SJCRH30 (cell line): ENCODE results near the gene TLL1. TPM values are rescaled to one million over a fixed set of nuclear protein-coding genes. Genes with fewer than 3 reads are reported as not detected.

ENCODE experiments used
- DNase-seq, 2 experiments: peaks; one replicate each; pipeline ENCODE4 v3.0.0-alpha.2; 2015 to 2020
- H3K27ac ChIP-seq: fragments of 250-450 bp; sonication (Bioruptor Pico); 2 replicates; pipeline ENCODE4 v1.5.1; 2020; ENCODE audit warnings: mild to moderate bottlenecking, moderate library complexity
- H3K27me3 ChIP-seq: fragments of 250-450 bp; sonication (Bioruptor Pico); 2 replicates; pipeline ENCODE4 v1.5.1; 2020; ENCODE audit warnings: mild to moderate bottlenecking, moderate library complexity
- H3K36me3 ChIP-seq: fragments of 250-450 bp; sonication (Bioruptor Pico); 2 replicates; pipeline ENCODE4 v1.5.1; 2020; ENCODE audit warnings: mild to moderate bottlenecking, moderate library complexity
- H3K4me1 ChIP-seq: fragments of 250-450 bp; sonication (Bioruptor Pico); 2 replicates; pipeline ENCODE4 v1.5.1; 2020; ENCODE audit warnings: mild to moderate bottlenecking, moderate library complexity
- H3K4me3 ChIP-seq: fragments of 250-450 bp; sonication (Bioruptor Pico); 2 replicates; pipeline ENCODE4 v1.5.1; 2020; ENCODE audit warnings: mild to moderate bottlenecking, moderate library complexity
- H3K9me3 ChIP-seq: fragments of 250-450 bp; sonication (Bioruptor Pico); replicated peaks from 2 replicates; pipeline ENCODE4 v1.5.1; 2020; ENCODE audit warnings: mild to moderate bottlenecking, moderate library complexity
- total RNA-seq: library from RNA; depleted of rRNA; stranded (reverse); fragments of >200 nt; shearing (Covaris generic); gene quantifications from 2 replicates; pipeline ENCODE4 v1.2.3, GENCODE V29; 2014; rRNA removed

Gene TLL1
- 1.0 and 1.4 TPM in 2 replicates for total RNA-seq

DNA sequence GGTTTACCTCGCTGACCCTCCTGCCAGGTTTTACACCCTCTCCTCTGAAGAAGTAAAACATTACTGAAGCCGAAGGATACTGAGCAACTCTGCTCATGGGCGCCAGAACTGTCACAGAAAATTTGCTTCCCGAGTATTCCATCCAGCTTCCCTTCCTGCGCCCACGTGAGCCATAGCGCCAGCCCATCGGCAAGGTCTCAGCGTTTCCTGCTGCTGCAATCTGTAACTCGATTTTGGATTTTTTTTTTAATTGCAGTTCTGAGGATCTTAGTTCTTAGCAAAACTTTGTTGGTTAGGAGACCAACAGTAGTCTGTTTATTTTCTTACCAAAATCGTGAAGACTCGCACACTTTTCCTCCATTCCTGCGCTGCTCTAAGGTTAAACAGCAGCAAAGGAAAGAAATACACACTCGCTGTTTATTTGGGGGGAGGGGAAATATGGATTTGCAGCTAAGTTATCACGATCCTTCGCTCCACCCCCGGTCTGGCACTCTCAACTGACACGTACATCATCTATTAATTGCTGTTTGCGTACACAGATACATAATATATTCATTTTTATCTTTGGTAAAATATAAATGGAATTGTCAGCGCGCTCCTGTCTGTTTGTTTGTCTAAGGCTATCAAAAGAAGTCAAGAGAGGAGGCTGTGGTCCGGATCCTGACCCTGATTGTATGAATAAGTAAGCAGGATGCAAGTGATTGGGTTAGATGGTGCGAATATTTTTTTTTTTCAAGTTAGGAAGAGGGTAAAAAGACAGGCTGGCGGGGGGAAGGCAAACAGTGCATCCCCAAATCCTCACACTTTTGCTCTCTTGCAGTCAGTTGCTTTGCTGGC lies at the start of gene TLL1:
Gene TLL1, plus strand, starts transcription at position 777 of the 837 bp plus-strand sequence. CDS start 668 bp downstream, outside the sequence.
- Histone ChIP-seq H3K36me3 (no peaks in the 10 kb centered on the region), H3K27ac (peak within 1 kb of the TSS; percentile 16; the same call in 1 of the 2 replicates), H3K9me3 (no peaks in the 10 kb centered on the region), H3K4me1 (no peaks in the 10 kb centered on the region), H3K4me3 (peak within 1 kb of the TSS; percentile 62), H3K27me3 (no peaks in the 10 kb centered on the region)
- peak; percentile 25 to 50 for DNase-seq

DNA sequence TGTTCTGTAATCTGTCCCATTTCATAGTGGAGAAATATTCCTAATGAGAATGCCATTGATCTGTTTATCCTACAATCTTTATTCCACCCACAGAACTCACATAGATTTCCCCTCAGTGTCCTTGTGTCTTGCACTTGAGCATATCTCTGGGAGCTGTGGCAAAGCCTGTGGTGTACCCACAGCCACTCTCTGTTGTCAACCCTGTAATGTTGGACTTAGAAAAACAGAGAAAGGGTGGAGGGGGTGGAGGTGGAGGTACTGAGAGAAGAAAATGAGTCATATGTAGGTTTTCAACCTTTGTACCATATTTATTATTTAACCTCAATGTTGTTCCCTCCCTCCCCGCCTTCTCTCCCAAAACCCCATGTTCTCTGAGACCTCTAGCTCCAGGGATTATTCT lies 46.9 kb upstream of the TLL1 start:
- H3K4me1 ChIP-seq, result no peaks in the 10 kb centered on the region
- no peaks in the 10 kb centered on the region; the same call in 1 of the 2 replicates for H3K9me3 ChIP-seq
- H3K27ac ChIP-seq, result no peak overlapping the region
- DNase-seq, result no peak
- H3K27me3 ChIP-seq, result no peaks in the 10 kb centered on the region
- no peak overlapping the region for H3K4me3 ChIP-seq
- H3K36me3 ChIP-seq, result no peaks in the 10 kb centered on the region

DNA sequence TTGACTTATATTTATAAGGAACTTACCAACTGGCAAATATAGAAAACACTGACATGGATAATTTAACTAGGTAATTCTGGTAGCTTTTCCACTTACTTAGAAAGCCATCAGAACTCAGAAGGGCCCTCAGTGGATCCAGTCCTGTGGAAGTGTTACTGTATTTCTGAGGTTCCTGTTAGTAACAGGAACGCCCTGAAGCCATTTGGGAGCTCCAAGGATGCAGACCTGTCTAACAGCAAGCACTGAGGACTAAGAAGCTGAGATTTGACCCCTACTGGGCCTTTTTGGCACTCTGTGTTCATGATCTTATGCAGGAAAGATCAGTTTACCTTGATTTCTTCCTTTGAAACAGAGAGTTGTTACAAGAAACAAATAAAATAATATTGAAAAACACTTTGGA lies 46.0 kb upstream of the TLL1 start:
- no peak overlapping the region for H3K27ac ChIP-seq
- DNase-seq, result no peak

DNA sequence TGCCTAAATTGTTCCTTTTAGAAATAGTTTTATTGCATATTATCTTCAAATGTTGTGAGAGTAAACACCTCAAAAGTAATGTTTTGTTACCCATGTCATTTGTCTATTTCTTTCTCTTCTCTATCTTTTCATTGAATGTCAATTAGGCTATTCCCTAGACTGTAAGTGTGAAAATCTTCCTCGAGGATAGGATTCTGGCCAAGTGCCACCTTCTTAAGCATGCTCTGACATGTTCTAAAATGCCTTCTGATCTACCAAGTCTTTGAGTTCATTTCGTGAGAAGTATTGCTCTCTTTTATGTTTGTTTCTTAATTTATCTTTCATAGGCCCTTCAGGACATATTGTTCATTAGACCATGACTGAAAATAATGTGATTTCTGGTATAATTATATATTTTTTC lies 44.1 kb upstream of the TLL1 start:
- Histone ChIP-seq H3K27me3 (no peaks in the 10 kb centered on the region), H3K36me3 (no peaks in the 10 kb centered on the region), H3K9me3 (no peaks in the 10 kb centered on the region), H3K27ac (no peak overlapping the region), H3K4me1 (no peaks in the 10 kb centered on the region), H3K4me3 (no peak overlapping the region)
- no peak for DNase-seq

More for the DNA sequence above, 46.0 kb upstream of the TLL1 start:
- H3K36me3 ChIP-seq, result no peaks in the 10 kb centered on the region
- no peak overlapping the region for H3K4me3 ChIP-seq
- H3K9me3 ChIP-seq, result no peaks in the 10 kb centered on the region; the same call in 1 of the 2 replicates
- no peaks in the 10 kb centered on the region for H3K4me1 ChIP-seq
- H3K27me3 ChIP-seq, result no peaks in the 10 kb centered on the region

DNA sequence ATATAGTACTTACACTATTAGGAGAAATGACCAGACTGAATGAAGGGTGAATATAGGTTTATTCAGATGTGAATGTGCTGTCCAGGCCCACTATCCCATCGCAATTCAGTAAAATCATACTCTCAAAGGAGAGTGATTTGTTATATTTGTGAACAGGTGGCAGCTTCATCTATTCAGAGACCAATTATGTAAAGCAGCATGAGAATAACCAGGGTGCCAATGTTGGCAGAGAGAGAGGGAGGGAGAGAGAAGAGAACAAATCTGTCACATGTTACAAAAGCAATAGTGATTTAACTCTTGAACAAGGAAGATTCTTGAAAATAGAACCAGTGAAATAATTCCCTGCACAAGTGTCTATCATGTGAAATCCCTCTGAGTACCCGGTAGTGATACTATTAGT lies 38.9 kb upstream of the TLL1 start:
- H3K27me3 ChIP-seq, result no peaks in the 10 kb centered on the region
- no peaks in the 10 kb centered on the region for H3K36me3 ChIP-seq
- no peaks in the 10 kb centered on the region for H3K9me3 ChIP-seq
- no peaks in the 10 kb centered on the region for H3K4me1 ChIP-seq
- no peak overlapping the region for H3K27ac ChIP-seq
- H3K4me3 ChIP-seq, result no peak overlapping the region
- no peak for DNase-seq

DNA sequence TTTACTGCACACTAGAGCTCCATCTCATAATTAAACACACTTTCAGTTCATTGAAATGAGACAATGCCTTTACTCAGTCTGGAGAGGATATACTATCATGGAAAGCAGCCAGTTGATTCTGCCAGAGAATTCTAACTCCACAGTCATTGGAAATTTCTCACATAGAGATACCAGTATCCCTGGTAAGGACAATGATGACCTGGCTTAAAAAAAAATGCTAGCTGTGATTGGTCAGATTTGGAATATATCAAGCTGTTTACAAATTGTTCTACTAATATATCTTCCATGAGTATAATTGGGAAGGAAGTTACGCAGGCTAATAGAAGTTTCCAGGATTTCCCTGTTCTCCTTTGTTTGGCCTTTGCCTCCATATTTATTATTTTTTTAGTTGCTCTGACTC lies 34.5 kb upstream of the TLL1 start:
- Histone ChIP-seq H3K27me3 (no peaks in the 10 kb centered on the region), H3K27ac (no peak overlapping the region), H3K4me1 (no peaks in the 10 kb centered on the region), H3K4me3 (no peak overlapping the region), H3K9me3 (no peaks in the 10 kb centered on the region), H3K36me3 (no peaks in the 10 kb centered on the region)
- no peak for DNase-seq

DNA sequence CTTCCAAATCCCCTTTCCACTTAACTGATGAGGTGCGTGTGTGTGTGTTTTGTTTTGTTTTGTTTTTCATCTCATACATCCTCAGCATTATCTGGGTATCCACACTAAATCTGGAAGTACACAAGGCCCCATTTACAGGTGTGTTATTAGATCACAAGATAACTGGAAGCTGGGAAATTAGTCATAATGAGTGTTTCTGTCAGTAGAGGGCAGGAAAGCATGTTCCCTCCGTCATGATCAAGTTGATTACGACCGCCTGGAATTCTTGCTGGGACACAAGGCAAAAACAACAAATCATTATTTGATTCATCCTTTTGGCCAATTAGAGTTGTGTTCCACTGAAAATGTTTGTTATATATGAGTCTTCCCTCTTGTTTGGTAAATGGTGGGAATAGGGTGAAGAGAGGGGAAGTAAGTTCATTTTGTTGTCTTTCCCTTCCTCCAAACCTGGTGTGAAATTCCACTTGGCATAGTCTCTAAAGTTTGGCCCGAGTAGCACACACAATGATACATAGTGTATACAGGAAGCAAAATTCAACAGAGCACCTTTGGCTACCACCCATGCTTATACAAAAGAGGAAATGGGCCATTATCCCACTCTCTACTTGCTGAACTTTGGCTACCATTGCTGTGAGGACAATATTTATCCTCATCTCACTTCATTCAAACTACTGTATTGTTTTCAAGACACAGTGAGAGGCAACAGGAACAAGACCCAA lies 33.3 kb upstream of the TLL1 start:
- Histone ChIP-seq H3K27ac (no peak overlapping the region), H3K9me3 (no peaks in the 10 kb centered on the region), H3K4me1 (no peaks in the 10 kb centered on the region), H3K4me3 (no peak overlapping the region), H3K36me3 (no peaks in the 10 kb centered on the region), H3K27me3 (no peaks in the 10 kb centered on the region)
- no peak for DNase-seq

DNA sequence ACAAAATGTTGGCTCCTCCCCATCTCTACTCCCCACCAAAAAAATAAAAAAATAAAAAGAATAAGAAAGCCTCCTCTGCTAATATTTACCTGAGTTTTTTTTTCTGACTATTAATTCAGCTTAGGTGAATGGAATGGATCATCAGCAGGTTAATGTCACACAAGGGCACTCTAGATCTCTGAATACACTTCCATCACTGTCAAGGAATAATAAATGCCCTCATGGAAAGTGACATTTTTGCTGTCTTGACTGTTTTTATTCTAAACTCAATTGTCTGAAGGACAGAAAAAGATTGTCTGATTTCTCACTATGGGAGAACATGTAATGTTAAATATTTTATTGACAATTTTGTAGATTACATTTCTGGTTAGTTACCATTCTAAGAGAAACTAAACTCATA lies 30.4 kb upstream of the TLL1 start:
- H3K4me1 ChIP-seq, result no peaks in the 10 kb centered on the region
- H3K9me3 ChIP-seq, result no peaks in the 10 kb centered on the region
- H3K36me3 ChIP-seq, result no peaks in the 10 kb centered on the region
- H3K27ac ChIP-seq, result no peak overlapping the region
- H3K4me3 ChIP-seq, result no peak overlapping the region
- H3K27me3 ChIP-seq, result no peaks in the 10 kb centered on the region
- DNase-seq, result no peak

DNA sequence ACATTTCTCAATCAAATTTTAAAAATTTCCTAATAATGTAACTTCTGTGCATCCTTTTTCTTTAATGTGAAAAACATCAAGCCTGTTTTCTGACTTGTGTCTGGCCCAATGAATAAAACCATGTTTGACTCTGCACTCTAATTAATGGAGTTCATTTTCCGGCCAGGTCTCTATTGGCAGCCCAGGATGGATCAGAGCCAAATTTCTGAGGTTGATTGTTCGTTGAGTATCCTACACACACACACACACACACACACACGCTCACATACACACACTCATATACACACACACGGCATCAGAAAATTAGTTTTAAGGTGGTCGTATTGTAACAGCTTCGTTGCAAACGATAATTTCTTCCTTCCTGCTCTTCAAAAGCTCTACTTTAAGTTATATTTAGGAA lies 28.9 kb upstream of the TLL1 start:
- Histone ChIP-seq H3K27me3 (no peaks in the 10 kb centered on the region), H3K36me3 (no peaks in the 10 kb centered on the region), H3K4me1 (no peaks in the 10 kb centered on the region), H3K9me3 (no peaks in the 10 kb centered on the region), H3K27ac (no peak overlapping the region), H3K4me3 (no peak overlapping the region)
- no peak for DNase-seq

DNA sequence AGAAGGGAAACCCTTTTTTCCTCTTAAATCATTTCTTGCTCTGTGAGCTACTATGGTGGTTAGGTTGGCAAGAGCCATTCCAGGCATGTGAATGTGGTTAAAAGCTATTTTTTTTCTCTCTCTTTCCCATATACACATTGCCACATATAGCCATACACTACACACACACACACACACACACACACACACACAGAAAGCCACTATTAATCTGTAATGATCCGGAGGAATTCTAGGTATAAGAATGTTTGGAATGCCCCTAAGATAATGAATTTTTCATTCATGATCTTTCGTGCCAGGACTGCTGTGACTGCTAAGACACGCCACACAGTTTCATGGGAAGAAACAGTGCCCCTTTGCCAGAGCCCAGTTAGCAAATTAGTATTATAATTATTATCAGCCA lies 21.8 kb upstream of the TLL1 start:
- H3K27me3 ChIP-seq, result no peaks in the 10 kb centered on the region
- H3K36me3 ChIP-seq, result no peaks in the 10 kb centered on the region
- no peak overlapping the region for H3K4me3 ChIP-seq
- DNase-seq, result no peak
- no peaks in the 10 kb centered on the region for H3K9me3 ChIP-seq
- no peaks in the 10 kb centered on the region for H3K4me1 ChIP-seq
- H3K27ac ChIP-seq, result no peak overlapping the region

DNA sequence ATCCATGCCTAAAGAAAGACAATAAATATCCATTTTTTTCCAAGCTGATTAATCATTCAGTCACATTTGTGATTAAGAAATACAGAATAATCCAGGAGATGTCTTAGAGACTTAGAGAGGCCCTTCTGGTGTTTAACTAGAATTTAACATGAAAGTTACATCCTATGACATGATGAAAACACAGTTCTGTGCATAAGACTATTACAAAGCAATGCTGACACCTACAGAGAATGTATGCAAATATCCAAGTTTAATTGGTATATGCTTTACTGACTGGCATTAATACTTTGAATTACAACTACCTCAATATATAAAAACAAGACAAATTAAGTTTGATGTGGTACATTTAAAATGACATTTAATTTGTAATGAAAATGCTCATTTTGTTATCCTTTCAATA lies 17.8 kb upstream of the TLL1 start:
- H3K4me3 ChIP-seq, result no peak overlapping the region
- H3K27ac ChIP-seq, result no peak overlapping the region
- H3K4me1 ChIP-seq, result no peaks in the 10 kb centered on the region
- no peaks in the 10 kb centered on the region for H3K9me3 ChIP-seq
- H3K36me3 ChIP-seq, result no peaks in the 10 kb centered on the region
- no peaks in the 10 kb centered on the region for H3K27me3 ChIP-seq
- DNase-seq, result no peak

DNA sequence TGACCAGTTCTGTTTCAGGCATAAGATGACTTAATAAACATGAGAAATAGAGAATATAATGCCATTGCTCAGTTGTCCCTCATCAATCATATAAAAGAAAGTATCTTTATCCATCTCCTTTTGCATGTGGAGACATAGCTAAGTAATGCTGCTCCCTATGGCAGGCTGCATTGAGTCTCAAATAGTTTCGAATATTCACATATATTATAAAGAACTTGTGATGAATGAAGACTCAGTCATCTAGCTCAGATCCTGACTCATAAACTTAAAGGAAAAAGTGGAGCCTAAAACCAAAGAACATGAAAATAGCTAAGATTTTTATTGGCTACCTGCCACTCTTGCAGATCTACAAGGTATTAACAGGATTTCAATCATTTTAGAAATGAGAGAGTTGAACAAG lies 11.7 kb upstream of the TLL1 start:
- Histone ChIP-seq H3K36me3 (no peaks in the 10 kb centered on the region), H3K4me1 (no peaks in the 10 kb centered on the region)

DNA sequence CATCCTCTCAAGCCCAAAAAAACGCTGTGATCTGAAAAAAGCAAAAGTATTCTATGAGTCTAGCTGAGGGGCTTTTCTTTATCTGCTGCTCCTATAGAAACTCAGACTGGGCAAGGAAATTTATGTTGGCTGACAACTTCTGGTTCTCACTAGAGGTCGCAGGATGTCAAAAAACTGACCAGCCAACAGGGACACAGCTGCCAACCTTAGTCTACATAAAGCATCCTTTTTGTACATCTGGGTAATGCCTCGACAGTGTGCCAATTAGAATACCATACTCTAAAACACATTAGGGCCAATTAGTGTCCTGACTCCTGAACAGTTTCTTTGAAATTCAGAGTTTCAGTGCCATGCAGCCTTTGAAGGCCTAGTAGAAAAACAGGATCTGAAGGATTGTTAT lies 8.8 kb upstream of the TLL1 start:
- H3K36me3 ChIP-seq, result no peaks in the 10 kb centered on the region
- no peaks in the 10 kb centered on the region for H3K4me1 ChIP-seq
- H3K27ac ChIP-seq, result no peak overlapping the region
- H3K4me3 ChIP-seq, result no peak overlapping the region
- no peaks in the 10 kb centered on the region for H3K9me3 ChIP-seq
- DNase-seq, result no peak
- no peaks in the 10 kb centered on the region for H3K27me3 ChIP-seq

More for the DNA sequence above, 11.7 kb upstream of the TLL1 start:
- Histone ChIP-seq H3K27ac (no peak overlapping the region), H3K27me3 (no peaks in the 10 kb centered on the region), H3K9me3 (no peaks in the 10 kb centered on the region), H3K4me3 (no peak overlapping the region)
- DNase-seq, result no peak

DNA sequence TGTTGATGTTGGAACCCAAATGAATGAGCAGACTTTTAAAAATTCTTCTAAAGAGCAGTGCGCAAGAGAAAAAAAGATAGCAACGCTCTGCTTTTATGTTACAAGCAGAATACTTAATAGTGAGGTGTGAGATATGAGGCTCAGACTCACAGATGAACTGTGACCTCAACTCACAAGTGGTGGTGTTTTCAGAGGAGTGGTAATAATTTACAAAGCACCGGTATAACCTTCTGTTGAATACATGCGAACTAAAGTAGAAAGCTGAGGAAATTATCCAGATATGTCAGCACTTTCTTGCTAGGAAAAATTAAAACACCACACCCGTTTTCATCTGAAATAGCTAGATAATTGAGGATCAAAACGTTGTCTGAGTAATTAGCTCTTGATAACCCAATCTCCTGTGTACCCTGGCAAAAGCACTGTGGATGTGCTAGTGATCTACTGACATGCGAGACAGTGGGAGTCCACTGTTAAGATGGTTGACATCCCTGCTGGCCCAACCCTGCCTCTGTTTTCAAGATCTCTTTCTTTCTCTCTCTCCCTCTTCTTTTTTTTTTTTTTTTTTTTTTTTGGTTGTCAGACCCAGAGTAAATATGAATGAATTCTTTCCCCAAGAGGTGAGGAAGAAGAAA lies 6.9 kb upstream of the TLL1 start:
- DNase-seq, result no peak
- Histone ChIP-seq H3K27me3 (no peaks in the 10 kb centered on the region), H3K4me1 (no peaks in the 10 kb centered on the region), H3K4me3 (no peak overlapping the region), H3K27ac (no peak overlapping the region), H3K36me3 (no peaks in the 10 kb centered on the region), H3K9me3 (no peaks in the 10 kb centered on the region)

DNA sequence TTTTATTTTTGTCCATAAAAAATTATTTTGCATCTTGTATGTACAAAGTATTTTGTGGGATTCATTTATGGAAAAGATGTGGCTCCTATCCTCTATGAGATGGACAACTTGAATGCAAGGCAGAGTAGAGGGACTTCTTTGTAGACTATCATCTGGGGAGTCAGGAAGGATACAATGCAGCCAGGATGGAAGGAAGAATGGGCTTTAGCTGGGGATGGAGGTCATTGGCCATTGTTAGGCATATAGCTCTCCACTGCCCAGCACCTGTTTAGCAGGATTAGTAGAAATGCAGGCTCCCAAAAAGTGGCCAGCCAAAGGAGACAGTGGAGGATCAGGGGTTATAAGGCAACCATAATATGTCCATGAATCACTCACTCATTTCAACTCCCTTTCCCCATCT lies 5.1 kb upstream of the TLL1 start:
- Histone ChIP-seq H3K27me3 (no peaks in the 10 kb centered on the region), H3K9me3 (no peaks in the 10 kb centered on the region)
- DNase-seq, result peak in 1 of 2 experiments; percentile 38

More for the DNA sequence above, 5.1 kb upstream of the TLL1 start:
- Histone ChIP-seq H3K4me1 (no peaks in the 10 kb centered on the region), H3K4me3 (no peak overlapping the region), H3K27ac (no peak overlapping the region), H3K36me3 (no peaks in the 10 kb centered on the region)
